T-cell (primary cell): ENCODE results near the gene ARG2. TPM values are rescaled to one million over a fixed set of nuclear protein-coding genes. Genes with fewer than 3 reads are reported as not detected.
"Not testable (repeated sequence)": the region's sequence is repeated elsewhere in the genome, so short reads cannot be mapped to it uniquely, and the experiment has no call there.

ENCODE experiments used
- ATAC-seq, 4 experiments: fragments of 200-7000 bp in 3 of 4; fragments of 150-1000 bp in 1 of 4; cut with Tn5 transposase; replicated peaks in 1 of 4; 1 replicate in 3 of 4; 2 replicates in 1 of 4; pipeline ENCODE4 v1.10.0; 2021; ENCODE audit warnings: moderate library complexity in 3 of 4, mild to moderate bottlenecking in 2 of 4, moderate number of reproducible peaks in 1 of 4
- CTCF ChIA-PET, 2 donors: fragments of 300-600 bp; sonication (Branson Sonifier 250); formaldehyde crosslinking; loops; one replicate each; lab custom pipeline; 2022; ENCODE audit warnings: antibody characterized with exemption in 2 of 2; lab: Charles Lee
- POLR2A ChIA-PET, 2 donors: fragments of 300-600 bp; sonication (Branson Sonifier 250); formaldehyde crosslinking; loops; one replicate each; lab custom pipeline; 2022; ENCODE audit warnings: antibody characterized with exemption in 2 of 2; lab: Charles Lee
- DNase-seq, 35 experiments: peaks; one replicate each; pipeline versions ENCODE4 v3.0.0 to v3.0.0-alpha.2; 2013 to 2023
- H3K27ac ChIP-seq: one replicate; pipeline ENCODE4 v1.5.1; 2013; ENCODE audit warnings: low read length
- H3K27me3 ChIP-seq, 2 experiments: replicated peaks in 1 of 2; 1 replicate in 1 of 2; 2 replicates in 1 of 2; pipeline versions ENCODE4 v1.6.1 to v1.7.0; 2013; ENCODE audit warnings: low read length in 1 of 2, mixed read lengths in 1 of 2; ENCODE audit not compliant: control insufficient read depth in 2 of 2, insufficient read depth in 2 of 2; ENCODE audit errors: extremely low read depth in 1 of 2
- H3K36me3 ChIP-seq, 2 donors: 1 replicate in 1 of 2; 2 replicates in 1 of 2; pipeline versions ENCODE4 v1.6.1 to v1.7.0; 2013; ENCODE audit warnings: low read length in 1 of 2; ENCODE audit not compliant: control insufficient read depth in 2 of 2, insufficient read depth in 1 of 2; ENCODE audit errors: extremely low read depth in 1 of 2
- H3K4me1 ChIP-seq, 2 experiments: 1 replicate in 1 of 2; 2 replicates in 1 of 2; pipeline versions ENCODE4 v1.6.1 to v1.7.0; 2013; ENCODE audit warnings: low read length in 2 of 2, mixed read lengths in 1 of 2; ENCODE audit not compliant: insufficient read depth in 2 of 2, control insufficient read depth in 1 of 2; ENCODE audit errors: extremely low read depth in 1 of 2
- H3K4me3 ChIP-seq, 2 donors: 1 replicate in 1 of 2; 2 replicates in 1 of 2; pipeline versions ENCODE4 v1.5.1 to v1.7.0; 2013; ENCODE audit warnings: mild to moderate bottlenecking in 2 of 2, low read length in 1 of 2, moderate library complexity in 1 of 2; ENCODE audit not compliant: control insufficient read depth in 1 of 2; ENCODE audit errors: extremely low read depth in 1 of 2
- H3K9me3 ChIP-seq: 2 replicates; pipeline ENCODE4 v1.7.0; 2013
- H3K27ac Mint-ChIP-seq, 2 donors: one replicate each; pipeline ENCODE4 v1.8.0; 2020 to 2021; ENCODE audit warnings: mild to moderate bottlenecking in 2 of 2, mixed read lengths in 2 of 2
- H3K27me3 Mint-ChIP-seq, 2 donors: one replicate each; pipeline ENCODE4 v1.8.0; 2021 to 2022; ENCODE audit warnings: mixed read lengths in 2 of 2
- H3K36me3 Mint-ChIP-seq: one replicate; pipeline ENCODE4 v1.8.0; 2021; ENCODE audit warnings: mixed read lengths
- H3K4me1 Mint-ChIP-seq, 3 donors: one replicate each; pipeline ENCODE4 v1.8.0; 2020 to 2022; ENCODE audit warnings: mixed read lengths in 3 of 3, mild to moderate bottlenecking in 1 of 3
- H3K4me3 Mint-ChIP-seq, 3 donors: one replicate each; pipeline ENCODE4 v1.8.0; 2020 to 2022; ENCODE audit warnings: mild to moderate bottlenecking in 3 of 3, mixed read lengths in 3 of 3, moderate library complexity in 3 of 3
- H3K9me3 Mint-ChIP-seq, 3 donors: one replicate each; pipeline ENCODE4 v1.8.0; 2020 to 2022; ENCODE audit warnings: mixed read lengths in 3 of 3
- WGBS: methylation state at CpG from one replicate; pipeline ENCODE4 v1.1.5; 2013; ENCODE audit warnings: missing lambda C conversion rate; ENCODE audit not compliant: insufficient coverage; 5-methylcytosine and 5-hydroxymethylcytosine counted together
- total RNA-seq, 35 experiments: library from RNA in 6 of 35; stranded (reverse) in 6 of 35; fragments of 120-200 nt in 1 of 35; gene quantifications; one replicate each; pipeline versions ENCODE4 v1.2.1 to v1.2.4 and lab custom pipeline; 2013 to 2026

Gene ARG2
- total RNA-seq, 5 donors from 2014 or later (not counting 1 experiment from before 2014, with no cell fraction given) = 0.62 to 2.6 (median 1.1) TPM

GRCh38 chr14:67626131-67626530, 6.4 kb downstream of the ARG2 start:
- H3K4me3 Mint-ChIP-seq, ATAC-seq, H3K27ac Mint-ChIP-seq, H3K27me3 ChIP-seq, CTCF ChIA-PET, H3K27me3 Mint-ChIP-seq, H3K4me3 ChIP-seq, H3K27ac ChIP-seq, H3K36me3 Mint-ChIP-seq, H3K9me3 ChIP-seq, H3K9me3 Mint-ChIP-seq, POLR2A ChIA-PET, DNase-seq, H3K36me3 ChIP-seq: not testable (repeated sequence)
- peaks cover 4 to 13% of the 10 kb centered on the region in 2 experiments for H3K4me1 ChIP-seq
- peaks cover 9 to 14% (median 11%) of the 10 kb centered on the region in 3 donors for H3K4me1 Mint-ChIP-seq
- no CpG with 5 or more reads among the region's 1 CpG for WGBS

GRCh38 chr14:67627519-67627918, 7.8 kb downstream of the ARG2 start:
- H3K27me3 Mint-ChIP-seq = peaks cover 0 to 2% of the 10 kb centered on the region in 2 donors
- H3K4me1 Mint-ChIP-seq = peaks cover 6 to 8% (median 8%) of the 10 kb centered on the region in 3 donors

GRCh38 chr14:67630186-67630585, 10.5 kb downstream of the ARG2 start:
- no peaks in the 10 kb centered on the region for H3K4me1 ChIP-seq
- no peaks in the 10 kb centered on the region for H3K27me3 ChIP-seq
- H3K27ac ChIP-seq = no peak overlapping the region
- Mint-ChIP-seq H3K4me1 (no peaks in the 10 kb centered on the region), H3K27ac (no peak overlapping the region), H3K36me3 (peaks cover 18% of the 10 kb centered on the region), H3K4me3 (no peak overlapping the region), H3K27me3 (no peaks in the 10 kb centered on the region), H3K9me3 (no peaks in the 10 kb centered on the region)
- H3K9me3 ChIP-seq = no peaks in the 10 kb centered on the region
- ChIA-PET CTCF (no interaction called here), POLR2A (no interaction called here)
- no CpG with 5 or more reads among the region's 4 CpGs for WGBS
- H3K36me3 ChIP-seq = no peaks in the 10 kb centered on the region
- ATAC-seq (no peak), DNase-seq (no peak)
- no peak overlapping the region for H3K4me3 ChIP-seq

More at GRCh38 chr14:67627519-67627918, 7.8 kb downstream of the ARG2 start:
- ATAC-seq = no peak
- Mint-ChIP-seq H3K36me3 (peaks cover 11% of the 10 kb centered on the region), H3K27ac (no peak overlapping the region), H3K9me3 (no peaks in the 10 kb centered on the region), H3K4me3 (no peak overlapping the region)
- POLR2A ChIA-PET = no interaction called here
- CTCF ChIA-PET = interaction anchor here in 1 of 2 donors (0.6 to 0.7 kb wide), 2 partner anchors 8 to 9 kb away, joined by 3 to 4 read pairs; no protein-coding TSS in a partner anchor
- Histone ChIP-seq H3K4me3 (no peak overlapping the region), H3K27me3 (no peaks in the 10 kb centered on the region), H3K36me3 (no peaks in the 10 kb centered on the region), H3K4me1 (peaks cover 4 to 8% of the 10 kb centered on the region in 2 experiments), H3K9me3 (no peaks in the 10 kb centered on the region), H3K27ac (no peak overlapping the region)
- DNase-seq = no peak

GRCh38 chr14:67630938-67631337, 11.2 kb downstream of the ARG2 start:
- ATAC-seq (no peak), DNase-seq (no peak)
- H3K27me3 ChIP-seq = no peaks in the 10 kb centered on the region
- H3K4me3 Mint-ChIP-seq = no peak overlapping the region
- H3K27ac ChIP-seq = no peak overlapping the region
- POLR2A ChIA-PET = no interaction called here
- no peaks in the 10 kb centered on the region for H3K9me3 Mint-ChIP-seq
- H3K9me3 ChIP-seq = no peaks in the 10 kb centered on the region
- H3K36me3 ChIP-seq = no peaks in the 10 kb centered on the region
- no peak overlapping the region for H3K27ac Mint-ChIP-seq
- CTCF ChIA-PET = interaction anchor here (0.6 to 0.8 kb wide), 2 partner anchors 18 to 365 kb away, joined by 4 read pairs; no protein-coding TSS in a partner anchor
- H3K4me1 ChIP-seq = no peaks in the 10 kb centered on the region
- WGBS = 87% methylated on average over 3 of the region's 5 CpGs
- no peaks in the 10 kb centered on the region for H3K27me3 Mint-ChIP-seq
- no peaks in the 10 kb centered on the region for H3K4me1 Mint-ChIP-seq
- H3K36me3 Mint-ChIP-seq = peaks cover 18% of the 10 kb centered on the region
- H3K4me3 ChIP-seq = no peak overlapping the region

- H3K4me3 Mint-ChIP-seq = no peak overlapping the region
- WGBS = 85% methylated on average over 4 of the region's 5 CpGs
- H3K27me3 Mint-ChIP-seq = no peaks in the 10 kb centered on the region
- no peak for DNase-seq
- ATAC-seq = no peak
- no peaks in the 10 kb centered on the region for H3K27me3 ChIP-seq
- H3K4me1 ChIP-seq = no peaks in the 10 kb centered on the region
- POLR2A ChIA-PET = no interaction called here
- no peaks in the 10 kb centered on the region for H3K9me3 Mint-ChIP-seq
- H3K36me3 Mint-ChIP-seq = peaks cover 18% of the 10 kb centered on the region
- CTCF ChIA-PET = no interaction called here
- no peak overlapping the region for H3K4me3 ChIP-seq
- no peak overlapping the region for H3K27ac ChIP-seq
- no peaks in the 10 kb centered on the region for H3K4me1 Mint-ChIP-seq
- H3K9me3 ChIP-seq = no peaks in the 10 kb centered on the region
- H3K27ac Mint-ChIP-seq = peak overlapping the region in 1 of 2 donors; percentile 17
- no peaks in the 10 kb centered on the region for H3K36me3 ChIP-seq
These were observed 13.9 kb downstream of the ARG2 start for GRCh38 chr14:67633451-67634147.

- Histone ChIP-seq H3K4me3 (no peak overlapping the region), H3K9me3 (no peaks in the 10 kb centered on the region), H3K27me3 (no peaks in the 10 kb centered on the region), H3K4me1 (no peaks in the 10 kb centered on the region), H3K27ac (no peak overlapping the region), H3K36me3 (no peaks in the 10 kb centered on the region)
- no CpG with 5 or more reads among the region's 3 CpGs for whole genome bisulfite sequencing
- ChIA-PET CTCF (interaction anchor here in 1 of 2 donors (0.7 kb wide), 1 partner anchor 23 kb away, joined by 4 read pairs; no protein-coding TSS in a partner anchor), POLR2A (interaction anchor here in 1 of 2 donors (0.6 to 0.7 kb wide), 2 partner anchors 15 to 53 kb away, joined by 3 to 8 read pairs; no protein-coding TSS in a partner anchor)
- Mint-ChIP-seq H3K4me1 (no peaks in the 10 kb centered on the region), H3K36me3 (peaks cover 15% of the 10 kb centered on the region), H3K4me3 (no peak overlapping the region), H3K27ac (no peak overlapping the region), H3K27me3 (no peaks in the 10 kb centered on the region), H3K9me3 (no peaks in the 10 kb centered on the region)
- ATAC-seq = no peak
- DNase-seq = no peak
These were observed 16.7 kb downstream of the ARG2 start for GRCh38 chr14:67636361-67636919.
